Colonic mucosa (tissue), 4 donors: Measurements from ENCODE around the gene BANP. TPM values are rescaled to one million over a fixed set of nuclear protein-coding genes. Genes with fewer than 3 reads are reported as not detected.
"Not testable (repeated sequence)": the region's sequence is repeated elsewhere in the genome, so short reads cannot be mapped to it uniquely, and the experiment has no call there.

ENCODE experiments used
- DNase-seq: peaks from one replicate; pipeline ENCODE4 v3.0.0-alpha.2; 2020
- H3K27ac ChIP-seq: fragments of 200-600 bp; one replicate; pipeline ENCODE4 v1.8.0; 2021
- H3K27me3 ChIP-seq: fragments of 200-600 bp; one replicate; pipeline ENCODE4 v1.8.0; 2021
- H3K36me3 ChIP-seq: fragments of 200-600 bp; one replicate; pipeline ENCODE4 v1.8.0; 2021
- H3K4me1 ChIP-seq: fragments of 200-600 bp; one replicate; pipeline ENCODE4 v1.8.0; 2021; ENCODE audit warnings: mild to moderate bottlenecking
- H3K4me3 ChIP-seq: fragments of 200-600 bp; one replicate; pipeline ENCODE4 v1.8.0; 2021
- H3K9ac ChIP-seq, 2 donors: one replicate each; pipeline ENCODE4 v1.7.0; 2013; ENCODE audit warnings: control low read depth in 2 of 2, low read depth in 2 of 2, low read length in 2 of 2
- H3K9me3 ChIP-seq: fragments of 200-600 bp; one replicate; pipeline ENCODE4 v1.8.0; 2021
- CTCF ChIP-seq: fragments of 200-600 bp; IDR thresholded peaks from one replicate; pipeline ENCODE4 v1.8.0; 2022; ENCODE audit warnings: antibody characterized with exemption, mild to moderate bottlenecking
- intact Hi-C: fragments of 100-400 bp; cut with DNase I; formaldehyde crosslinking; loops from one replicate; pipeline ENCODE4 v1.14.1; 2022
- total RNA-seq, 2 donors: library from RNA; stranded (reverse); fragmentation: NEBNext Ultra II Directional in 1 of 2; extraction: Animal tissue kit (Norgen Biotek cat#: 25700) in 1 of 2; gene quantifications; one replicate each; pipeline ENCODE4 v1.2.1, GENCODE V29; 2021
- donor health status: healthy.
- donor health status: DM: no; HTN: no; CAD: no.
- donor health status: DM: no; HTN: no; CAD: no.

Gene BANP
- total RNA-seq, 2 donors from 2014 or later = 18.6 to 29.7 TPM

- H3K4me3 ChIP-seq = no peak overlapping the region
- intact Hi-C loops = no loop called here
- TF ChIP-seq CTCF = no peak
- H3K9ac ChIP-seq = no peak overlapping the region
- no peaks in the 10 kb centered on the region for H3K27me3 ChIP-seq
- no peak overlapping the region for H3K27ac ChIP-seq
- H3K4me1 ChIP-seq = no peaks in the 10 kb centered on the region
- no peaks in the 10 kb centered on the region for H3K9me3 ChIP-seq
- DNase-seq = no peak
- no peaks in the 10 kb centered on the region for H3K36me3 ChIP-seq
Observed at GRCh38 chr16:87926246-87927194, 24.7 kb upstream of the BANP start.

GRCh38 chr16:87927195-87927562 lies 24.1 kb upstream of the BANP start:
- Histone ChIP-seq H3K4me1 (no peaks in the 10 kb centered on the region), H3K9ac (no peak overlapping the region), H3K4me3 (no peak overlapping the region), H3K9me3 (no peaks in the 10 kb centered on the region), H3K27me3 (no peaks in the 10 kb centered on the region), H3K27ac (no peak overlapping the region), H3K36me3 (no peaks in the 10 kb centered on the region)
- no peak for DNase-seq
- no peak for TF ChIP-seq CTCF
- intact Hi-C loops = no loop called here

- intact Hi-C loops = no loop called here
- DNase-seq = no peak
- no peak overlapping the region for H3K9ac ChIP-seq
- H3K4me3 ChIP-seq = no peak overlapping the region
- H3K4me1 ChIP-seq = no peaks in the 10 kb centered on the region
- H3K27ac ChIP-seq = no peak overlapping the region
- TF ChIP-seq CTCF = no peak
- H3K9me3 ChIP-seq = no peaks in the 10 kb centered on the region
- H3K36me3 ChIP-seq = no peaks in the 10 kb centered on the region
- no peaks in the 10 kb centered on the region for H3K27me3 ChIP-seq
Observed at GRCh38 chr16:87929986-87930385, 21.2 kb upstream of the BANP start.

- H3K27ac ChIP-seq = no peak overlapping the region
- H3K9me3 ChIP-seq = no peaks in the 10 kb centered on the region
- no peak overlapping the region for H3K4me3 ChIP-seq
- intact Hi-C loops = no loop called here
- no peak overlapping the region for H3K9ac ChIP-seq
- no peak for DNase-seq
- H3K36me3 ChIP-seq = no peaks in the 10 kb centered on the region
- no peak for TF ChIP-seq CTCF
- no peaks in the 10 kb centered on the region for H3K27me3 ChIP-seq
- H3K4me1 ChIP-seq = no peaks in the 10 kb centered on the region
Observed at GRCh38 chr16:87930456-87930855, 20.8 kb upstream of the BANP start.

- Histone ChIP-seq H3K9ac (no peak overlapping the region), H3K4me3 (no peak overlapping the region), H3K27ac (no peak overlapping the region), H3K27me3 (no peaks in the 10 kb centered on the region), H3K36me3 (no peaks in the 10 kb centered on the region), H3K9me3 (no peaks in the 10 kb centered on the region), H3K4me1 (no peaks in the 10 kb centered on the region)
- intact Hi-C loops = no loop called here
- TF ChIP-seq CTCF = no peak
- DNase-seq = no peak
Observed at GRCh38 chr16:87931504-87931903, 19.7 kb upstream of the BANP start.

- intact Hi-C loops, H3K9me3 ChIP-seq, H3K4me3 ChIP-seq, H3K4me1 ChIP-seq, H3K27ac ChIP-seq, H3K9ac ChIP-seq, DNase-seq, H3K27me3 ChIP-seq, H3K36me3 ChIP-seq: not testable (repeated sequence)
Observed at GRCh38 chr16:87932475-87933139, 18.6 kb upstream of the BANP start.
